HepG2 (cell line): ENCODE results near the gene NTPCR.

ENCODE experiments used
- HNRNPUL1 ChIP-seq: fragments of 200-400 bp; formaldehyde crosslinking; IDR thresholded peaks from 2 replicates; pipeline ENCODE4 v1.6.1; 2017; ENCODE audit warnings: low read depth, mild to moderate bottlenecking, low read length, moderate library complexity
- RAD21 ChIP-seq: fragments of 450-650 bp; formaldehyde crosslinking; IDR thresholded peaks from 2 replicates; pipeline ENCODE4 v1.5.0; 2020; ENCODE audit warnings: mild to moderate bottlenecking
- RELA ChIP-seq: sonication (generic); formaldehyde crosslinking; IDR thresholded peaks from 2 replicates; pipeline ENCODE4 v1.4.0; 2020; ENCODE audit warnings: missing genetic modification reagents

GRCh38 chr1:232979558-232979957, 29.1 kb downstream of the NTPCR start:
- TF ChIP-seq HNRNPUL1 (no peak), RAD21 (CRISPR knock-in tag) (no peak), RELA (CRISPR knock-in tag) (no peak)
